HCT116 (cell line): Measurements from ENCODE around the gene TTLL11. TPM values are rescaled to one million over a fixed set of nuclear protein-coding genes. Genes with fewer than 3 reads are reported as not detected.

Experiments
- ATAC-seq: fragments of 200-7000 bp; cut with Tn5 transposase; 2 replicates; pipeline ENCODE4 v1.9.1; 2020; ENCODE audit warnings: mild to moderate bottlenecking, moderate library complexity
- BruUV-seq: library from RNA; stranded (reverse); fragments of 400-500 nt; replicated peaks from 2 replicates; lab custom pipeline; 2021; lab: Mats Ljungman, UMichigan
- CTCF ChIA-PET: fragments of 300-600 bp; sonication (Branson Sonifier 250); formaldehyde crosslinking; loops from one replicate; lab custom pipeline; 2021; ENCODE audit warnings: antibody characterized with exemption; lab: Charles Lee
- POLR2A ChIA-PET: fragments of 300-600, 350-600 bp; sonication (Branson Sonifier 250); formaldehyde crosslinking; loops from one replicate; lab custom pipeline; 2021; ENCODE audit warnings: antibody characterized with exemption; lab: Charles Lee
- RAD21 ChIA-PET, 2 experiments: fragments of 300-600 bp; sonication (Branson Sonifier 250); formaldehyde crosslinking; loops; one replicate each; lab custom pipeline; 2023; ENCODE audit warnings: low total read pairs in 2 of 2; ENCODE audit not compliant: uncharacterized antibody in 2 of 2, unreplicated experiment in 2 of 2, low non-redundant PET in 1 of 2; lab: Charles Lee
- DNase-seq: peaks from one replicate; pipeline ENCODE4 v3.0.0-alpha.2; 2010; ENCODE audit warnings: low read depth, low spot score
- H2AFZ ChIP-seq: fragments of 200-600 bp; shearing (Covaris generic), sonication (generic); 2 replicates; pipeline ENCODE4 v1.6.1; 2017; ENCODE audit warnings: low read depth, mixed run types, mixed read lengths, antibody characterized with exemption, low read length; ENCODE audit not compliant: poor library complexity, severe bottlenecking
- H3K27ac ChIP-seq: 2 replicates; pipeline ENCODE4 v1.5.1; 2012; ENCODE audit warnings: low read depth, low read length
- H3K27me3 ChIP-seq: fragments of 200-600 bp; sonication (generic); 2 replicates; pipeline ENCODE4 v1.6.1; 2016; ENCODE audit warnings: mixed run types, low read length, mixed read lengths; ENCODE audit not compliant: insufficient read depth
- H3K36me3 ChIP-seq, 2 experiments: fragments of 200-500 bp in 1 of 2; fragments of 200-600 bp in 1 of 2; sonication (Bioruptor generic) in 1 of 2; sonication (generic) in 1 of 2; 2 replicates each; pipeline versions ENCODE4 v1.5.1 to v1.6.1; 2014 to 2016; ENCODE audit warnings: low read length in 2 of 2, inconsistent platforms in 1 of 2, mixed read lengths in 1 of 2, mixed run types in 1 of 2; ENCODE audit not compliant: insufficient read depth in 2 of 2, control insufficient read depth in 1 of 2
- H3K4me1 ChIP-seq, 2 experiments: fragments of 200-600 bp in 1 of 2; sonication (generic) in 1 of 2; 2 replicates each; pipeline versions ENCODE4 v1.5.1 to v1.6.1; 2012 to 2017; ENCODE audit warnings: low read length in 2 of 2, inconsistent platforms in 1 of 2, mild to moderate bottlenecking in 1 of 2, mixed read lengths in 1 of 2, mixed run types in 1 of 2, moderate library complexity in 1 of 2; ENCODE audit not compliant: insufficient read depth in 2 of 2, control insufficient read depth in 1 of 2
- H3K4me2 ChIP-seq: fragments of 200-600 bp; sonication (generic); 2 replicates; pipeline ENCODE4 v1.6.1; 2017; ENCODE audit warnings: mixed run types, low read length, mixed read lengths
- H3K4me3 ChIP-seq, 2 experiments: fragments of 200-600 bp in 1 of 2; sonication (generic) in 1 of 2; replicated peaks in 1 of 2; 2 replicates each; pipeline ENCODE4 v1.5.1; 2011 to 2016; ENCODE audit warnings: low read length in 2 of 2, control low read depth in 1 of 2, low read depth in 1 of 2, mild to moderate bottlenecking in 1 of 2, mixed read lengths in 1 of 2, mixed run types in 1 of 2
- H3K79me2 ChIP-seq: fragments of 200-600 bp; sonication (generic); 2 replicates; pipeline ENCODE4 v1.6.1; 2017; ENCODE audit warnings: mild to moderate bottlenecking, mixed run types, low read length, moderate library complexity, mixed read lengths; ENCODE audit not compliant: insufficient read depth
- H3K9ac ChIP-seq: fragments of 200-600 bp; sonication (generic); 2 replicates; pipeline ENCODE4 v1.6.1; 2016; ENCODE audit warnings: low read length, mixed read lengths
- H3K9me2 ChIP-seq: fragments of 200-600 bp; sonication (generic), shearing (Covaris generic); 2 replicates; pipeline ENCODE4 v1.6.1; 2017; ENCODE audit warnings: mixed run types, mild to moderate bottlenecking, moderate library complexity; ENCODE audit not compliant: insufficient read depth
- H3K9me3 ChIP-seq, 2 experiments: fragments of 200-500 bp in 1 of 2; fragments of 200-600 bp in 1 of 2; sonication (Bioruptor generic) in 1 of 2; sonication (generic) in 1 of 2; 2 replicates each; pipeline ENCODE4 v1.6.1; 2014 to 2017; ENCODE audit warnings: low read length in 2 of 2, mixed read lengths in 2 of 2, inconsistent platforms in 1 of 2, low read depth in 1 of 2, mild to moderate bottlenecking in 1 of 2, mixed run types in 1 of 2, moderate library complexity in 1 of 2; ENCODE audit not compliant: control insufficient read depth in 1 of 2, insufficient read depth in 1 of 2
- H4K20me1 ChIP-seq: fragments of 200-600 bp; sonication (generic), shearing (Covaris generic); 2 replicates; pipeline ENCODE4 v1.6.1; 2017; ENCODE audit warnings: mixed run types, mild to moderate bottlenecking, moderate library complexity; ENCODE audit not compliant: insufficient read depth
- CBX3 ChIP-seq: IDR thresholded peaks from 2 replicates; pipeline ENCODE4 v1.6.1; 2012; ENCODE audit warnings: low read depth
- EZH2 ChIP-seq: fragments of 200-600 bp; sonication (generic); IDR thresholded peaks from 2 replicates; pipeline ENCODE4 v1.6.1; 2017; ENCODE audit warnings: antibody characterized with exemption, mixed run types
- EZH2phosphoT487 ChIP-seq: fragments of 200-600 bp; IDR thresholded peaks from 2 replicates; pipeline ENCODE4 v1.6.1; 2018; ENCODE audit warnings: antibody characterized with exemption, borderline replicate concordance
- REST ChIP-seq: IDR thresholded peaks from 2 replicates; pipeline ENCODE4 v1.6.1; 2012; ENCODE audit warnings: low read depth
- SRF ChIP-seq: IDR thresholded peaks from 2 replicates; pipeline ENCODE4 v1.6.1; 2012; ENCODE audit warnings: low read depth
- ZNF274 ChIP-seq: fragments of 200-500 bp; sonication (Bioruptor generic); IDR thresholded peaks from 2 replicates; pipeline ENCODE4 v1.6.1; 2014; ENCODE audit warnings: mild to moderate bottlenecking, low read depth, low read length, inconsistent platforms
- intact Hi-C: fragments of 100-400 bp; cut with micrococcal nuclease; formaldehyde crosslinking; loops from 2 replicates; pipeline ENCODE4 v1.10.0; 2022
- total RNA-seq: library from RNA; stranded (reverse); gene quantifications from one replicate; pipeline ENCODE4 v1.2.1, GENCODE V29; 2021; ENCODE audit not compliant: unreplicated experiment
- TF ChIP-seq, protein P1 (sequence below): IDR thresholded peaks from 2 replicates; pipeline ENCODE4 v1.6.1; 2012

TTLL11 gene
- total RNA-seq, 1 experiment from 2014 or later: 2.2 TPM

- CTCF ChIA-PET: no interaction called here
- POLR2A ChIA-PET: no interaction called here
- intact Hi-C loops: no loop called here
- TF ChIP-seq SRF (no peak), EZH2phosphoT487 (no peak), REST (no peak), EZH2 (no peak)
- H3K27me3 ChIP-seq: peaks cover 4% of the 10 kb centered on the region
- no peak overlapping the region for H3K4me3 ChIP-seq
- H3K9ac ChIP-seq: no peak overlapping the region
- H3K9me2 ChIP-seq: no peaks in the 10 kb centered on the region
- H3K4me2 ChIP-seq: no peak overlapping the region
- peaks cover 0 to 4% of the 10 kb centered on the region in 2 experiments; a peak in 1 of 4 replicates for H3K4me1 ChIP-seq
- H3K9me3 ChIP-seq: no peaks in the 10 kb centered on the region
- RAD21 ChIA-PET: no interaction called here
- no peak for DNase-seq
- no peak overlapping the region for H2AFZ ChIP-seq
- no peaks in the 10 kb centered on the region for H3K36me3 ChIP-seq
- H3K27ac ChIP-seq: no peak overlapping the region
- no TSS peak for BruUV-seq
- no peak for ATAC-seq
- H3K79me2 ChIP-seq: no peaks in the 10 kb centered on the region
- no peaks in the 10 kb centered on the region for H4K20me1 ChIP-seq
Observed at GRCh38 chr9:122119166-122119521, 26.0 kb upstream of the TTLL11 start.

DNA sequence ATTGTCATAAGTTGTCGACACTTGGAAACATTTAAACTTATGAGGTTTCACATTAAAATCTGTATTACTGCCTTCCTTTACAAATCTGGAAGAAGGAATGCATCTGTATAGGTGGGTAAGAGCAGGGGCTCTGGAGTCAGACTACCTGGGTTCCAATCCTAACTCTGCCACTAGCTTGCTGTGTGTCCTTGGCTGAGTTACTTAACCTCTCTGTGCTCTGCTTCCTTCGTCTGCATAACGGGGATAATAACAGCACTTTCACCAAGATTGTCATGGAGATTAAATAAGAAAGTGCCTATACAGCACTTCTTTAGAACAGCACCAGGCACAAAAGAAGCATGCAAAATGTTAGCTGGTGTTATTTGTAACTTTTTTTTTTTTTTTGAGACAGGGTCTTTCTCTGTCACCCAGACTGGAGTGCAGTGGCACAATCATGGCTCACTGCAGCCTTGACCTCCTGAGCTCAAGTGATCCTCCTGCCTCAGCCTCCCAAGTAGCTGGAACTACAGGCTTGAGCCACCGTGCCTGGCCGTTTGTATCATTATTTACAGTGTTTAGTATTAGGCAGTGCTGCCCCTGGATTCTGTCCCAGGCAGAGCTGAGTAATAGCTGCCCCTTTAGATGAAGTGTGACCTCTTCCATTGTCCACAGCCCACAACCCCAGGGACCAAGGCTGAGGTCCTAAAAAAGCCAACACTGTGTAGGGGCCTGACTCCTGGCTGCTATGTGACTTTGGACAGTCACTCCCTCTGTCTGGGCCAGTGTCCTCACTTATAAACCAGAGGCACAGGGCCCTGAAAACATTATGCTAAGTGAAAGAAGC is 25.4 kb upstream of the TTLL11 start:
- H3K4me1 ChIP-seq: peaks cover 0 to 4% of the 10 kb centered on the region in 2 experiments; a peak in 1 of 4 replicates
- no TSS peak for BruUV-seq
- DNase-seq: no peak
- no peak overlapping the region for H3K4me3 ChIP-seq
- ChIA-PET RAD21 (no interaction called here), CTCF (interaction anchor here (1.0 kb wide), 1 partner anchor 19 kb away, joined by 5 read pairs; no protein-coding TSS in a partner anchor), POLR2A (no interaction called here)
- H3K9me2 ChIP-seq: no peaks in the 10 kb centered on the region
- H3K4me2 ChIP-seq: no peak overlapping the region
- H2AFZ ChIP-seq: no peak overlapping the region
- no peaks in the 10 kb centered on the region for H3K36me3 ChIP-seq
- H3K79me2 ChIP-seq: no peaks in the 10 kb centered on the region
- no peak overlapping the region for H3K27ac ChIP-seq
- H4K20me1 ChIP-seq: no peaks in the 10 kb centered on the region
- no peak overlapping the region for H3K9ac ChIP-seq
- intact Hi-C loops: no loop called here
- H3K27me3 ChIP-seq: peaks cover 4% of the 10 kb centered on the region
- no peak for ATAC-seq
- no peaks in the 10 kb centered on the region for H3K9me3 ChIP-seq
- TF ChIP-seq ZNF274: no peak
- TF ChIP-seq, protein P1, sequence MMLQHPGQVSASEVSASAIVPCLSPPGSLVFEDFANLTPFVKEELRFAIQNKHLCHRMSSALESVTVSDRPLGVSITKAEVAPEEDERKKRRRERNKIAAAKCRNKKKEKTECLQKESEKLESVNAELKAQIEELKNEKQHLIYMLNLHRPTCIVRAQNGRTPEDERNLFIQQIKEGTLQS: no peak
- TF ChIP-seq CBX3: no peak
- no peak for TF ChIP-seq REST
- TF ChIP-seq EZH2: no peak
- TF ChIP-seq SRF: no peak
